OCI-LY1 (cell line): ENCODE results near the gene GABRP.

Experiments used
- H2AFZ ChIP-seq: fragments of 200-600 bp; sonication (generic), shearing (Covaris generic); 2 replicates; pipeline ENCODE4 v1.6.0; 2014; ENCODE audit warnings: antibody characterized with exemption, mild to moderate bottlenecking, low read length
- H3F3A ChIP-seq: fragments of 200-600 bp; sonication (generic), shearing (Covaris generic); 2 replicates; pipeline ENCODE4 v1.6.0; 2014; ENCODE audit warnings: mild to moderate bottlenecking, antibody characterized with exemption, low read length, moderate library complexity; ENCODE audit not compliant: insufficient read depth
- H3K27ac ChIP-seq: fragments of 200-600 bp; sonication (generic); 2 replicates; pipeline ENCODE4 v1.5.1; 2014; ENCODE audit warnings: low read length, mixed run types, mild to moderate bottlenecking, low read depth; ENCODE audit not compliant: poor library complexity, severe bottlenecking
- H3K27me3 ChIP-seq: fragments of 200-600 bp; sonication (generic); 2 replicates; pipeline ENCODE4 v1.6.0; 2014; ENCODE audit warnings: antibody characterized with exemption, mild to moderate bottlenecking, low read length, moderate library complexity; ENCODE audit not compliant: insufficient read depth
- H3K36me3 ChIP-seq: fragments of 200-600 bp; sonication (generic); 2 replicates; pipeline ENCODE4 v1.6.1; 2014; ENCODE audit warnings: mild to moderate bottlenecking, antibody characterized with exemption, low read length, moderate library complexity, mixed read lengths; ENCODE audit not compliant: insufficient read depth
- H3K4me1 ChIP-seq: fragments of 200-600 bp; sonication (generic); 2 replicates; pipeline ENCODE4 v1.5.1; 2014; ENCODE audit warnings: mild to moderate bottlenecking, low read length, moderate library complexity; ENCODE audit not compliant: insufficient read depth, severe bottlenecking
- H3K4me2 ChIP-seq: fragments of 200-600 bp; sonication (generic), shearing (Covaris generic); 2 replicates; pipeline ENCODE4 v1.6.1; 2014; ENCODE audit warnings: low read length
- H3K4me3 ChIP-seq: fragments of 200-600 bp; sonication (generic); 2 replicates; pipeline ENCODE4 v1.5.1; 2014; ENCODE audit warnings: low read length, low read depth, mild to moderate bottlenecking, mixed read lengths; ENCODE audit not compliant: poor library complexity, severe bottlenecking
- H3K79me2 ChIP-seq: fragments of 200-600 bp; shearing (Covaris generic); 2 replicates; pipeline ENCODE4 v1.6.1; 2016; ENCODE audit warnings: mixed run types, low read length, mixed read lengths; ENCODE audit not compliant: insufficient read depth
- H3K9ac ChIP-seq: fragments of 200-600 bp; sonication (generic), shearing (Covaris generic); 2 replicates; pipeline ENCODE4 v1.6.1; 2014; ENCODE audit warnings: mild to moderate bottlenecking, low read length, mixed read lengths
- H3K9me2 ChIP-seq: fragments of 200-600 bp; sonication (generic), shearing (Covaris generic); 2 replicates; pipeline ENCODE4 v1.6.1; 2014; ENCODE audit warnings: low read depth, mild to moderate bottlenecking, low read length, mixed read lengths
- H3K9me3 ChIP-seq: fragments of 200-600 bp; shearing (Covaris generic); 2 replicates; pipeline ENCODE4 v1.6.1; 2014; ENCODE audit warnings: low read length, mixed read lengths
- H4K20me1 ChIP-seq: fragments of 200-600 bp; sonication (generic), shearing (Covaris generic); 2 replicates; pipeline ENCODE4 v1.6.0; 2016; ENCODE audit warnings: mild to moderate bottlenecking, low read length; ENCODE audit not compliant: insufficient read depth
- EZH2 ChIP-seq: fragments of 200-600 bp; sonication (generic), shearing (Covaris generic); IDR thresholded peaks from 2 replicates; pipeline ENCODE4 v1.8.0; 2017; ENCODE audit warnings: borderline replicate concordance, mixed run types, mild to moderate bottlenecking, antibody characterized with exemption, low read length, moderate library complexity, mixed read lengths
- TF ChIP-seq, protein P1 (sequence below): fragments of 200-600 bp; sonication (generic), shearing (Covaris generic); IDR thresholded peaks from 2 replicates; pipeline ENCODE4 v1.5.1; 2017; ENCODE audit warnings: mild to moderate bottlenecking, antibody characterized with exemption, low read length, moderate library complexity, mixed read lengths

The GABRP gene

DNA sequence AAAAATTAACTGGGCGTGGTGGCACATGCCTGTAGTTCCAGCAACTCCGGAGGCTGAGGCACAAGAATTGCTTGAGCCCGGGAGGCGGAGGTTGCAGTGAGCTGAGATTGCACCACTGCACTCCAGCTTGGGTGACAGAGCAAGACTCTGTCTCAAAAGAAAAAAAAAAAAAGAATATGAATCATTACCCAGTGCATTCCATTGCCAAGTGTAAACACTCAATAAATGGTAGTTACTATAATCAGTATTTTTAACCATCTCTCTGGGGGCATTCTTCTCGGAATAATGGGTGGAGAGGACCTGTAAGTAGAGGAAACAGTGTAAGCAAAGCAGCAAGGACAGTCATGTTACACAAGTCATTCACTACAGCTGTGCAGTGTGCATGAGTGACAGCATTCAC lies 64.5 kb downstream of the GABRP start:
- no peak overlapping the region for H3K4me2 ChIP-seq
- no peak for TF ChIP-seq EZH2
- TF ChIP-seq, protein P1, sequence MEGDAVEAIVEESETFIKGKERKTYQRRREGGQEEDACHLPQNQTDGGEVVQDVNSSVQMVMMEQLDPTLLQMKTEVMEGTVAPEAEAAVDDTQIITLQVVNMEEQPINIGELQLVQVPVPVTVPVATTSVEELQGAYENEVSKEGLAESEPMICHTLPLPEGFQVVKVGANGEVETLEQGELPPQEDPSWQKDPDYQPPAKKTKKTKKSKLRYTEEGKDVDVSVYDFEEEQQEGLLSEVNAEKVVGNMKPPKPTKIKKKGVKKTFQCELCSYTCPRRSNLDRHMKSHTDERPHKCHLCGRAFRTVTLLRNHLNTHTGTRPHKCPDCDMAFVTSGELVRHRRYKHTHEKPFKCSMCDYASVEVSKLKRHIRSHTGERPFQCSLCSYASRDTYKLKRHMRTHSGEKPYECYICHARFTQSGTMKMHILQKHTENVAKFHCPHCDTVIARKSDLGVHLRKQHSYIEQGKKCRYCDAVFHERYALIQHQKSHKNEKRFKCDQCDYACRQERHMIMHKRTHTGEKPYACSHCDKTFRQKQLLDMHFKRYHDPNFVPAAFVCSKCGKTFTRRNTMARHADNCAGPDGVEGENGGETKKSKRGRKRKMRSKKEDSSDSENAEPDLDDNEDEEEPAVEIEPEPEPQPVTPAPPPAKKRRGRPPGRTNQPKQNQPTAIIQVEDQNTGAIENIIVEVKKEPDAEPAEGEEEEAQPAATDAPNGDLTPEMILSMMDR = no peak
- no peak overlapping the region for H3K9ac ChIP-seq
- no peaks in the 10 kb centered on the region for H3K9me2 ChIP-seq
- H3K9me3 ChIP-seq = no peaks in the 10 kb centered on the region
- H3K79me2 ChIP-seq = no peaks in the 10 kb centered on the region
- no peaks in the 10 kb centered on the region for H3K4me1 ChIP-seq
- H3K27me3 ChIP-seq = no peaks in the 10 kb centered on the region
- H3K27ac ChIP-seq = no peak overlapping the region
- no peaks in the 10 kb centered on the region for H3F3A ChIP-seq
- no peaks in the 10 kb centered on the region for H3K36me3 ChIP-seq
- no peaks in the 10 kb centered on the region for H4K20me1 ChIP-seq
- H2AFZ ChIP-seq = no peak overlapping the region
- H3K4me3 ChIP-seq = no peak overlapping the region

DNA sequence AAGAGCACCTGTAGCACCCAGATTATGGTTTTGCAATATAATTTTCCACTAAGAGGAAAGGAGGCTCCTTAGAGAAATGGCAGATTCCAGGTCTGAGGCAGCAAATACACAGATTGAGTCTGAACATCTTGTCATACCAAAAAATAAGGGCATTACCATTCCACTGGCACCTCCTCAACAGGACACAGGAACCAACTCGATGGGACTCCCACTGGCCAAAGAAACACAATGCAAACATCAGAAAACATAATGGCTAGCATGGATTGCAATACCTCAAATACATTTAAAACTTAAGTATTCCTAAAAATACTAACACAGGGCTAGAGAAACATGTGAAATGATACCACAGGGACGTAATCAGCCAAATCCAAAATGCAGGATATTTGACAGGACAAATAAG lies 65.8 kb downstream of the GABRP start:
- no peaks in the 10 kb centered on the region for H3K4me1 ChIP-seq
- H3K27me3 ChIP-seq = no peaks in the 10 kb centered on the region
- H3K79me2 ChIP-seq = no peaks in the 10 kb centered on the region
- TF ChIP-seq, protein P1 = no peak
- no peak for TF ChIP-seq EZH2
- H3K36me3 ChIP-seq = no peaks in the 10 kb centered on the region
- no peak overlapping the region for H3K4me2 ChIP-seq
- no peaks in the 10 kb centered on the region for H3K9me2 ChIP-seq
- H3K9ac ChIP-seq = no peak overlapping the region
- H3F3A ChIP-seq = no peaks in the 10 kb centered on the region
- H4K20me1 ChIP-seq = no peaks in the 10 kb centered on the region
- H3K9me3 ChIP-seq = no peaks in the 10 kb centered on the region
- H2AFZ ChIP-seq = no peak overlapping the region
- H3K27ac ChIP-seq = no peak overlapping the region
- H3K4me3 ChIP-seq = no peak overlapping the region

DNA sequence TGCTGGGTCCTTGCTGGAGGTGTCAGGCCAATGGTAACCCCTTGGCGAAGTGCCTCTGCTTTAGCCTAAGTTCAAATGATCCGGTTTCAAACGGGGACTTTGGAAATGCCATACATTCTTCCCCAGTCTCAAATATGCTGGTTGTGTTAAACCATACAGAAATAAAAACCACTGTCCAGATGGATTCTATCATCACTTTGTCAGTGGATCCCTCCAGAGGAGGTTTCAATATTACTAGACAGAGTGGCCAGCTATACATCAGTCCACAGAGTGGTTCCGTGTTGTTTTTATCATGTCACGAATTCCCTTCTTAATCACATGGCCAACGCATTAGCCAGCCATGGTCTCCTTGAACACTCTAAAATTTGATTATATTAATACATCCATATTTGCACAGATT lies 71.0 kb downstream of the GABRP start:
- H3K9ac ChIP-seq = no peak overlapping the region
- TF ChIP-seq, protein P1 = no peak
- TF ChIP-seq EZH2 = no peak
- no peaks in the 10 kb centered on the region for H3K27me3 ChIP-seq
- H3K36me3 ChIP-seq = no peaks in the 10 kb centered on the region
- H3K4me1 ChIP-seq = no peaks in the 10 kb centered on the region
- H3K27ac ChIP-seq = no peak overlapping the region
- H3K4me2 ChIP-seq = no peak overlapping the region
- no peak overlapping the region for H2AFZ ChIP-seq
- no peak overlapping the region for H3K4me3 ChIP-seq
- H3F3A ChIP-seq = no peaks in the 10 kb centered on the region
- no peaks in the 10 kb centered on the region for H3K9me2 ChIP-seq
- no peaks in the 10 kb centered on the region for H3K9me3 ChIP-seq
- H3K79me2 ChIP-seq = no peaks in the 10 kb centered on the region
- no peaks in the 10 kb centered on the region for H4K20me1 ChIP-seq
